ENCODE data around the gene PTH1R.

DNA sequence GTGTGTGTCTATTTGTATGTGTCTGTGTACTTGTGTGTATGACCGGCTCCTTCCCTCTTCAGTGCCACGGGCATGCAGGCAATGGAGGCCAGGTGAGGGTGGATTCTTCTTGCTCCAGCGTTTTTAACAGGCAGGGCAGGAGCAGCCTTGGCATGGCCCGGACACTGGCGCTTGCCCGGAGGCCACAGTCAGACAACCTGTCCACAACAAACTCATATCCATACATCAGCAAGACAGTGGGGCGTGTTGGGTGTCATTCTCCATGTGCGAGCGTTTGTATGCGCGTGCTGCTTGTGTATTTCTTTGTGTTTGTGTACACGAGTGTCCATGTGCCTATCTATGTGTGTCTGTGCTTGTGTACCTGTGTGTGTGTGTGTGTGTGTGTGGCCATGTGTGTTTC, 29.8 kb downstream of the PTH1R start:
- TF ChIP-seq, protein P1, sequence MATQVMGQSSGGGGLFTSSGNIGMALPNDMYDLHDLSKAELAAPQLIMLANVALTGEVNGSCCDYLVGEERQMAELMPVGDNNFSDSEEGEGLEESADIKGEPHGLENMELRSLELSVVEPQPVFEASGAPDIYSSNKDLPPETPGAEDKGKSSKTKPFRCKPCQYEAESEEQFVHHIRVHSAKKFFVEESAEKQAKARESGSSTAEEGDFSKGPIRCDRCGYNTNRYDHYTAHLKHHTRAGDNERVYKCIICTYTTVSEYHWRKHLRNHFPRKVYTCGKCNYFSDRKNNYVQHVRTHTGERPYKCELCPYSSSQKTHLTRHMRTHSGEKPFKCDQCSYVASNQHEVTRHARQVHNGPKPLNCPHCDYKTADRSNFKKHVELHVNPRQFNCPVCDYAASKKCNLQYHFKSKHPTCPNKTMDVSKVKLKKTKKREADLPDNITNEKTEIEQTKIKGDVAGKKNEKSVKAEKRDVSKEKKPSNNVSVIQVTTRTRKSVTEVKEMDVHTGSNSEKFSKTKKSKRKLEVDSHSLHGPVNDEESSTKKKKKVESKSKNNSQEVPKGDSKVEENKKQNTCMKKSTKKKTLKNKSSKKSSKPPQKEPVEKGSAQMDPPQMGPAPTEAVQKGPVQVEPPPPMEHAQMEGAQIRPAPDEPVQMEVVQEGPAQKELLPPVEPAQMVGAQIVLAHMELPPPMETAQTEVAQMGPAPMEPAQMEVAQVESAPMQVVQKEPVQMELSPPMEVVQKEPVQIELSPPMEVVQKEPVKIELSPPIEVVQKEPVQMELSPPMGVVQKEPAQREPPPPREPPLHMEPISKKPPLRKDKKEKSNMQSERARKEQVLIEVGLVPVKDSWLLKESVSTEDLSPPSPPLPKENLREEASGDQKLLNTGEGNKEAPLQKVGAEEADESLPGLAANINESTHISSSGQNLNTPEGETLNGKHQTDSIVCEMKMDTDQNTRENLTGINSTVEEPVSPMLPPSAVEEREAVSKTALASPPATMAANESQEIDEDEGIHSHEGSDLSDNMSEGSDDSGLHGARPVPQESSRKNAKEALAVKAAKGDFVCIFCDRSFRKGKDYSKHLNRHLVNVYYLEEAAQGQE (IDR thresholded peaks at IDR 0.05; ENCODE audit: low read depth) = no peak
- TF ChIP-seq, protein P2, sequence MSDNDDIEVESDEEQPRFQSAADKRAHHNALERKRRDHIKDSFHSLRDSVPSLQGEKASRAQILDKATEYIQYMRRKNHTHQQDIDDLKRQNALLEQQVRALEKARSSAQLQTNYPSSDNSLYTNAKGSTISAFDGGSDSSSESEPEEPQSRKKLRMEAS (IDR thresholded peaks at IDR 0.05) = no peak
- TF ChIP-seq YY1 (IDR thresholded peaks at IDR 0.05; ENCODE audit: low read depth) = no peak
- TF ChIP-seq NFIC (IDR thresholded peaks at IDR 0.05) = no peak
- TF ChIP-seq CREB1 (IDR thresholded peaks at IDR 0.05; ENCODE audit: low read depth) = no peak
- TF ChIP-seq EP300 (IDR thresholded peaks at IDR 0.05; ENCODE audit: borderline replicate concordance) = no peak
- TF ChIP-seq RAD21 (IDR thresholded peaks at IDR 0.05; ENCODE audit: low read depth) = no peak
- TF ChIP-seq TAF1 (IDR thresholded peaks at IDR 0.05; ENCODE audit: low read depth) = no peak
- TF ChIP-seq CEBPB (IDR thresholded peaks at IDR 0.05) = no peak
- TF ChIP-seq TCF12 (IDR thresholded peaks at IDR 0.05; ENCODE audit: low read depth) = no peak
- no peak for TF ChIP-seq ZBTB7A (IDR thresholded peaks at IDR 0.05; ENCODE audit: low read depth)
- no peak for TF ChIP-seq TEAD4 (IDR thresholded peaks at IDR 0.05)
- no peak for TF ChIP-seq EGR1 (IDR thresholded peaks at IDR 0.05)

Measured in Ishikawa (cell line).